Stimulated activated CD4-positive, alpha-beta T cell treated with anti-CD3 and anti-CD28 coated beads, Interleukin-12 subunit alpha, Interleukin-12 subunit beta, amount 100 ng/mL, for 48 hours (primary cell): ENCODE results near the gene EPHA1.

Source experiments
- DNase-seq, 3 donors: peaks; one replicate each; pipeline ENCODE4 v3.0.0-alpha.2; 2020; ENCODE audit warnings: low read depth in 2 of 3, low spot score in 1 of 3

EPHA1 gene

DNA sequence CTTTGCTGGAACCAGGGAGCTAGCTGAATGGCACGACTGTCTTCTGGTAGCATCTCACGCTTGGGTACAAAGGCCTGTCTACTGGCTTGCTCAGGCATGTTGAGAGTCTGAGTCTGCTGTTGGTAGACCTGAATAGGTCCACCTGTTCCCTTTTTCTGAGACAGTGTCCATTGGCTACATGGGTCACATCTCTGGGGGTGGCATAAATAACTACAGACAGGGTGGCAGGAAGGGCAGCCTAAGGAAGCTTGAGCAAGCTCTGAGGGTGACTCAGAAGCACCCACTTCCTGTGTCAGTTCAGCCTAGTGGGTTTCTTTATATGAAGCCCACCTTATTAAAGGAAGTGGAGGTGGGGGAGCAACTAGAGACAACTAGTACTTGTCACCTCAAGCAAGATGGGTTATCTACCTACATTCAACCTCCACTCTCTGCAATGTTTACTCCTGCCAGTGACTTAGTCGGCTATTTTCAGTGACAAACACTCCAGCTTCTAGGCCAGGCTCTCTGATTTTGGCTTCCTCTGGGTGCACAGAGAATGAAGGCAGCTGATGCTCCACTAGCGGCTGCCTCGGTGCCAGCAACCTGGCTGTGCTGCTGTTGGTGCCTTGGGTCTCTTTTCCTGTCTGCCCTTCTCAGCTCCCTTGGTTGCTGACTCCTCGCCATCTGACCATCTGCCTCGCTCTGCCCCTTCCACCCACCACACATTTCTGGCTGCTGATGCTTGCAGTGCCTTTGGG, 33.2 kb downstream of the EPHA1 start:
- DNase-seq, result no peak

DNA sequence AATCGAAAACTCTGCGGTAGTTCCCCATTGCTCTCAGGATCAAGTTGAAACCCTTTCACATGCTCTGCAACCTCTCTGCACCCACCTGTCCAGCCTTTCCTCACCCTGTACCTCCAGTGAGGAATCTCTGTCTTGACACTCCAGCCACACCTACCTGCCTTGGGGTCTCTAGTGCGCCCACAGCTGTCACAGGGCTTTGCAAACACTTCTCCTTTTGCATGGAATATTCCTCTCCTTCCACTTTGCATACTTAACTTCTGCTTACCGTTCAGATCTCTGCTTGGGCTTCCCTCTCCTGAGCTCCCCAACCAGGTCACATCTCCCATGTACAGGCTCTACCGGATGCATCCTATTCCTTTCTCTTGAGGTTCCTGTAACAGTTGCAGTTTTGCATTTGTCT, 34.1 kb downstream of the EPHA1 start:
- no peak for DNase-seq

DNA sequence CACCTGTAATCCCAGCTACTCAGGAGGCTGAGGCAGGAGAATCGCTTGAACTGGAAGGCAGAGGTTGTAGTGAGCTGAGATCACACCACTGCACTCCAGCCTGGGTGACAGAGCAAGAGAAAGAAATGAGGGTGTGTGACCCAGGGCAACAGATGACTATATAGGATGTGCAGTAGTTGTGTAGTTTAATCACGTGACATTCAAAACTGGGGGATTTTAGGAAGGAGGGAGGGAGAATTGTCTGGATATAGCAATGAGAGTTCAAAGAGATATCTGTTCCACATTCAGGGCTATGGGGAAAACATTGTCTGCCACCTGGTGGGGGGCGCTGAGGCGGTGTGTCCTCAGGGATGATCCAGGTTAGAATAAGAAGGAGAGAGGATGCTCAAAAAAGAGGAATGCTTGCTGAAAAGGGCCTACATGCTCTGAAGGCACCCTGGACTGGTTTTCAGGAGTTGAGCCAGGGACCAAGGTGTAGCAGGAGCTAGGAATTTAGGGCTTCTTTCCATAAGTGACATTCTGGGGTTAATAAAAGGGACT, 35.3 kb downstream of the EPHA1 start:
- DNase-seq, result no peak

DNA sequence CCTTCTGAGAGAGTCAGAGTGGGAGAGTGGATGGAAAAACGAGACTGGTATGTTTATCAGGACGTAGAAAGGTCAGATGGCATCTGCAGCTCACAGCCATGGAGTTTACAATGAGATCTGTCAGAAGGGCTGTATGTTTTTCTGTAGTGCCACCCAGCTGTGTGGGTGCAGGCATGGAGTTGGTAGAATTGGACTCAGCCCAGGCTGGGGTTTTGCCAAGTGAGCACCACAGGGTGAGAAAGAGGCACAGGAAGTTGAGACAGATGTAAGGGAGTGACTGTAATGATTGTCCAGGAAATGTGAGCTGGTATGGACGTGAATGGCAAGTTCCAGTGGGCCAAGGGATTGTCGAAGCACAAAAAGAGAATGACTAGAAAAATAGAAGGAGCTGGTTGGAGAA, 36.6 kb downstream of the EPHA1 start:
- DNase-seq, result peak; percentile 34 to 52 (median 46)

DNA sequence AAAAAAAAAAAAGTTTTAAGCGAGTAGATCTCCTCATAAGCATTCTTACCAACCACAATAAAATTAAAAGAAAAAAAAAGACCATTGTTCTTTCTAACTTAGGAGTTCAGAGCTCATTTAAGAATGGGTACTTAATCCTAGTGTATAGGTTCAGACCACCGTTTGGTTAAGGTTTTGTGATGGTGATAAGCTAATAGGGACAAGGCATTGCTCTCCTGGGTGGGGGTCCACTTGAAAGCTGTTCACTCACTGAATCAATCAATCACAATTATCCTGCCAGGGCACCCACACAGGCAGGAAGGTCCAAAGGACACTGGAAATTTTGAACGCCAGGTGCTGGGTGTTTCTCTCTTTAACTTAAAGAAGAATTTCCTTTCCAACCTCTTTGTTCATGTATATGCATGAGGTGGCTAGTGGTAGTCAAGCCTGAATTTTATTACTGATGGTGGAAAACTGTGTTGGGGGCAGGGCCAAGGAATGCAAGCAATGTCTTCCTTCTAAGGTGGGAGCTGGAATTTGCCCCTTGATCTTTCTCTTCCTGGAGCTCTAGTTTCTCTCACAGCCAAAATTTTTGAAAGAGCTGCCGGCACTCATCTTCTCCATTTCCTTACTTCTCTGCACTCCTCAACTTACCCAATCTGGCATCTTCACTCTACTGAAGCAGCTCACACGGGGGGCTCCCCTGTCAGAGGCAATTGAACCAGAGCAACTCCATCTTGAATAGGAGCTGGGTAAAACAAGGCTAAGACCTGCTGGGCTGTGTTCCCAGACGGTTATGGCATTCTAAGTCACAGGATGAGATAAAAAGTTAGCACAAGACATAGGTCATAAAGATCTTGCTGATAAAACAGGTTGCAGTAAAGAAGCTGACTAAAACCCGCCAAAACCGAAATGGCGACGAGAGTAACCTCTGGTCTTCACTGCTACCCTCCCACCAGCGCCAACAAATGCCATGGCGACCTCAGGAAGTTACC, 38.7 kb downstream of the EPHA1 start:
- DNase-seq, result no peak

DNA sequence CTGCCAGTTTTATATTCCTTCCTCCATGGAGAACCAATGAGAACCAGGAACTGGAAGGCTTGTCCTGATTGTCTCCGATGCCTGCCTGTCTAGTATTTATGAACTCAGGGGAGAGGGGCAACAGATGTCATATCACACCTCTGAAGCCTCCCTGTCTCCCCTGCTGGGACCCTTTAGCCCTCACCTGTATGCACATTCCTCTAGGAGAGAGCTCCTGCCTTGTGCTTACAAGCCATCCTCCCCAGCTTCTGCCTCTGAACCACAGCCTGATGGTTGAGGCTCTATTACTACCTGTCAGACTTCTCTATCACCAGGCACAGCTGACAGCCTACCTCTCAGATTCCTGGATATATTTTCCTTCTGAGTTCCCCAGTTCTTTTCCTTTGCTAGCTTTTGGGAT, 40.3 kb downstream of the EPHA1 start:
- DNase-seq, result no peak

DNA sequence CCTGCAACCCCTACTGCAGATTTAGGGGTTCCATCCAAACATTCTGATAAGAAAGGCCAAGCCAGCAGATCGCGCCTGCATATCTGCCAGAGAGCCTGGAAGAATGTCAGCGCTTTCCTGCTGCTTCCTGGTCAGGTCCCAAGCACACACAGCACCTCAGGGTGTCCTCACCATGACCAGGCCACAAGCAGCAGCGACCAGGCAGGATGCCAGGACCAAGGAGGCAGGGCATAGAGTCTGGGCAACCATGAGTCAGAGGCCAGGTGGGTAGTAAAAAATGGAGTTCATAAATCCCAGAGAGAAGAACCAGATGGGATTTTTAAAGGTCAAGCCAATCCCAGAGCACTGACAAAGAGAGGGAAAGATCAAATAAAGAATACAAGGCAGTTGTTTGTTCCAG, 40.7 kb downstream of the EPHA1 start:
- DNase-seq, result no peak

DNA sequence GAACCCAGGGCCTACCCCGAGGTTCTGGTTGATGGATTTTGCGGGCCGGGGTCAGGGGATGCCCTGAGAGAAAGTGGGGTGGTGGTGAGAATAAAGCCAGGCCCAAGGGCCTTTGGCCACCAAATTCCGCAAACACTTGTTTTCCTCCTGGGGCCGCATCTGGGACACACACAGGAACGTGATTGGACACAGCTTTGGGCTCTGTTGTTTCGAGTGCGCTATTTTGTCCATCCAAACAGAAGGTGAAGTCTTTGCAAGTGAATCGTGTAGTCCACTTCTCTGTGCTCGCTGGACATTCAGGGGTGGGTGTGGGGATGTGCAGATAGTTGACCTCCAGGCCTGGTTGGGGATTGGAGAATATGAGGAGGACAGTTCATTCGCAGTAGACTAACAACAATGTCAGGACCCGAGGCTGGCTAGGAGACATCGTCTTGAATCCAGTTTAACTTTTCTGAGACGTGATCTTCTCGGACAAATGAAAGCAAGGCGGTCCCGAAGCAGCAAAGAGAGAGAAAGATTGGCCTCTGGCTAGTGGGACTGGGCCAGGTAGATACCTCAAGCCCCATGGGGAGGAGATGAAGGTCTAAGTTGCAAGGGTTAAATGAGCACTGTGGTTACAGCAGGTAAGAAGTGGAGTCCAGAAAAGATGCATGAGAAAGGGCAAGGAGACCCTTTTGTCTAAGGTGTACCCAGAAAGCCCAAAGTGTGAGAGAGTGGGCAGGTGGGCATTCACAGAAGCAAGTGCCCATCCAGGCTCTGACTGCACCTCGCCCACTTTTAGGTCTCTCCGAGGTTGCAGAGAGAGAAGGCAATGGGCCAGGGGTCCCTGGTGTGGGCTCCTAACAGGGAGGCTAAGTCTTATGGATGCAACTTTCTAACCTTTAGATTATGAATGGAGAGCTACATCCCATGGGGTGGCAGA, 45.4 kb downstream of the EPHA1 start:
- DNase-seq, result no peak

DNA sequence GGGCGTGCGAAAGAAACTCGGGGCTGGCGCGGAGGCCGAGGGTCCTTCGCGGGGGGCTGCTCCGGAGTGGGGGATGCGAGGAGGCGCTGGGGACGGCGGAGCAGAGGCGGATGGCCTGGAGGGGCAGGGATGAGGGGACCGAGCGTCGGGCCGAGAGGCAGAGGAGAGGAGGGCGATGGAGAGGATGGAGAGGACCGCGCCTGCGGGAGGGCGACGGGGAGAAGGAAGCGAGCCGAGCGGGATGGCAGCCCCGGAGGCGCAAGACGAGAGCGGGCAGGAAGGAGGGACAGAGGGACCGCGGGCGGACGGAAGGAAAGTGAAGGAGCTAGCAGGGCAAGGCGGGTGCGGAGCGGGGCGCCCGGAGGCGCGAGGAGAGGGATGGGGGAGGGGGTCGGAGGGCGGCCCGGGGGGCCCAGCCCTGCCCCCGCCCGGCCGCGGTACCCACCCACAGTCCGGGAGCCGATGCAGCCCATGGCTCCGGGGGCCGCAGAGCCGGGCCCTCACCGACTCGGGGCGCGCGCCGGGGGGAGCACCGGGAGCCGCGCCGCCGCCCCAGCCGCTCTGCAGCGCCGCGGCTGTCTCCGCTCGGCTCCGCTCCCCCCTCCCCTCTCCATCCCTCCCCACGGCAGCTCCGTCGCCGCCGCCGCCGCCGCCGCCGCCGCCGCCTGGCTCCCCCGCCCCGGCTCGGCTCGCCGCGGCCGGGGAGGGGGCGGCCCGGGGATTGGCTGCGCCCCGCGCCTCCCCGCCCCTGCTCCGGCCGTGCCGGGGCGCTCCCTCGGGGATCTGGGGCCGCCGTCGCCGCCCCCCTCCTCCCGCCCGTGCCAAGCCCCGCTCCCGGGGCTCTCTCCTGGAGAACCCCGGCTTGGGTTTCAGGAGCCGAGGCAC, 46.3 kb downstream of the EPHA1 start, which contains the start of gene FAM131B:
FAM131B (minus strand) TSS at position 583 of the 885 bp plus-strand sequence; CDS start at position 473, 110 bp downstream.
- DNase-seq, result no peak

DNA sequence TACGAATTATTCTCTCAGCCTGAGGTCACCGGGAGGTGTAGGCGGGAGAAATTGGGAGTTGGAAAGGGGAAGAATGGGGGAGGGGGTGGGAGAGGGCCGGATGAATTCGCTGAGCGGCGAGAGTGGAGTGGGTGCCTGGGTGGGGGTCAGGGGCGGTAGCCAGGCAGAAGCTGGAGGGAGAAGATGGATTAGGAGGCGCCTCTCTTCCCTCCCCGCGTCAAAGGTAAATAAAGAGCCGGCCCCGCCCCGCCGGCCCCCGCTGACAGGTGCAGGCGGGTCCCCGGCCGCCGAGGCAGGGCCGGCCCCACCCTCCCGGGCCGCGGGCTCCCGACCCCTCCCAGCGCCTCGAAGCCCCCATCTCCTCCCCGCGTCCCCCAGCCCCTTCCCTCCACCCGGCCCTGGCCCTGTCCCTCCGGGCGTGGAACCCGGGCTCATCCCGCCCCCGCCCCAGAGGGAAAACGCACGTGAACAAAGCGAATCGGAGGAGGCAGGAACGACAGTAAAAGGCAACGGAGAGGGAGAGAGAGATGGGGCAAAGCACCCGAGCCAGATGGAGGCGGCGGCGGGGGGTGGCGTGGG, 47.0 kb downstream of the EPHA1 start:
- no peak for DNase-seq

DNA sequence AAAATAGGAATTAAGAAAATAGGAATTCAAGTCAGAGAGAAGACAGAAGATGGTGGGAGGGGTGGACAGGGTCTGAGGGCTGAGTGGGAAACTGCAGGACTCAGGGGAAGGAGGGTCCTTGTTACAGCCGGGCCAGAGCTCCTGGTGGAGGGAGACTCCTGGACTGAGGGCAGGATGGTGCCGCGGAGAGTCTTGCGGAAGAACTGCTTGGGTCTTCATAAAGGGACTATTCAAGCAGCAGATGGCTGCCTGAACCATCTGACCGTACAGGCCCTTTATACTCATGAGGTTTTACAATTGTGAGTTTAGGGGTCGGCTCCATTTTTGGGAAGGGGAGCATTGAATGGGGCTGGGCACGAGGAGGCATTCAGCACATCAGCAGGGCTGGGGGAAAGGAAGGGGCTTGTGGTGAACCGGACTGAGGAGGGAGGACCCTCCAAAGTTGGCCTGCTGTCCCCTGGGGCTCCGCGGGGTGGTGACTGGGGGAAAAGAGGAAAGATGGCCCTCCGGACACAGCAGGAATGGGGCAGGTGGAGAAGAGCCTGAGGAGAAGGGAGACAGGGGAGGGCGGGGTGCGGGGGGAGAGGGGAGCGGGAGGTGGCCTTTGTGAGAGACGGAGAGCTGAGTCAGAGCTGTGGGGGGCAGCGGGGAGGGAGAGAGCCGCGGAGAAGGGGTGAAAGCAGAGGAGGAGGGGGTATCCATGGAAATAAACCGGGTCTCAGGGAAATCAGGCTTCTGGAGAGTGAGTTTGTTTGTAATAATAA, 47.7 kb downstream of the EPHA1 start:
- DNase-seq, result no peak

DNA sequence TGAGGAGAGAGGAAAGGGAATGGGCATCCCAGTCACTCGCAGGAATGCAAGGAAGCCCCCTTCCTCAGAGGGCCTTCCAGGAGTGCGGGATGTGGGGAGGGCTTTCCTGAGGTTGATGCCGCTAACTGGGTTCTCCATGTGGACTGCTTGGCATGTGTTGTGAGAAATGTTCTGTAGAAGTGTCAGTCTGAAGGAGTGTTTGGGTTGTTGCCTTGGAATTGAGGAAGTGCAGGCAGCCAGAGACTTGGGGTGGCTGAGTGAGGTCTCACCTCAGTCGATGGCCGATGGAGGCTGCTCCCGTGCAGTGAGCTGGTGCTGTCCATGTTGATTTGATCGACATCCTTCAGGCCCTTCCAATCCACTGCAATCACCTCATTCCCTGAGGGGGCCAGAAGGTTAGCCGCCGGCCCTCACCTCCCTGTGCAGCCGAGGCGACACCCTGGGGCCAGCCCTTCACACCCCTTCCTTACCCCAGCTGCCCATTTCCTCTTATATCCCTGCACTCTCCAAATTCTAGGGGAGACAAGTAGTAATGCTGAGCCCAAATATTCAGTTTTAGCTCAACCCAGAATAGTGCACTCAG, 48.8 kb downstream of the EPHA1 start:
- no peak for DNase-seq

DNA sequence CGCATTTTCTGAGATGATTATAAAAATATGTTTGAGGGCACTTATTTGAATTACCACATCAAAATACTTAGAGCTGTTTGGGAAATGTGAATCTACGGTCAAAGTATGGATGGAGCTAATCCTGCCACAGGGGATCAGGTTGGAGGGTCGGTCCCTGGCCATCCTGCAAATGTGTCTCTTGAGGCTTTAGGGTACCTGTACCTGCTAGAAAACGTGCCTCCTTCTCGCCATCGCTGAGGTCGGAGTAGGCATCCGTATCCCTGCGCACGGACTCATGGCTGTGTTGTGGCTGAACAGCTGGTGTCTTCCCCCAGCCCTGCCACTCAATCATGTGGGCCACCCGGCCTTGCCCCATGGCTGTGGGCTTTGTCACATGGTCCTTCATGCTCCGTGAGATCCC, 50.0 kb downstream of the EPHA1 start:
- DNase-seq, result no peak

DNA sequence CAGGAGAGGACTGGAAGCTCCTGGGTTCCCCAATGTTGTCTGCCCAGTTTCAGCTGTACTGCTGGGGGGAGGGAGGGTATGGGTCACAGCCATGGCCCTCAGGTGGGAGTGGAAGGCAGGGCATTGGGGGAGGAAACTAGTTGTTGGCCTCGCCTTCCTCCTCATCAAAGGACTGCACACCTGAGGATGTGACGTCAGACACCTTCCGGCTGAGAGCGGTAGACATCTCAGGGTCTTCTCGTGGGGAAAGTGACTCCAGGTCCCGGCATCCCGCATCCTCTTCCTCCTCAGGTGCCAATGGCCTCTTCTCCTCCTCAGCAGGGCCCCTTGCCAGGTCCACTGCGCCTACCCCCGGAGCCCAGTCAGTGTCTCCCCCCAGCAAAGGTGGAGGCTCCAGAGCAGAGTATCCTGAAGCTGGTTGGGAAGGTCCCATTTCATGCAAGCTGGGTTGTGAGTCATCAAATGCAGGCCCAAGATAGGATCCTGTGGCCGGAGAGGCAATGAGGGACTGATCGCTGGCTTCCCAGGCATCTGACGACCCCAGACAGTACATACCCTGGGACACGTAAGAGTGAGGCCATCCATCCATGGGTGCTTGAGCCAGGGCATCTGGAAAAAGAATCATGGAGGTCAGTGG, 52.1 kb downstream of the EPHA1 start:
- no peak for DNase-seq

DNA sequence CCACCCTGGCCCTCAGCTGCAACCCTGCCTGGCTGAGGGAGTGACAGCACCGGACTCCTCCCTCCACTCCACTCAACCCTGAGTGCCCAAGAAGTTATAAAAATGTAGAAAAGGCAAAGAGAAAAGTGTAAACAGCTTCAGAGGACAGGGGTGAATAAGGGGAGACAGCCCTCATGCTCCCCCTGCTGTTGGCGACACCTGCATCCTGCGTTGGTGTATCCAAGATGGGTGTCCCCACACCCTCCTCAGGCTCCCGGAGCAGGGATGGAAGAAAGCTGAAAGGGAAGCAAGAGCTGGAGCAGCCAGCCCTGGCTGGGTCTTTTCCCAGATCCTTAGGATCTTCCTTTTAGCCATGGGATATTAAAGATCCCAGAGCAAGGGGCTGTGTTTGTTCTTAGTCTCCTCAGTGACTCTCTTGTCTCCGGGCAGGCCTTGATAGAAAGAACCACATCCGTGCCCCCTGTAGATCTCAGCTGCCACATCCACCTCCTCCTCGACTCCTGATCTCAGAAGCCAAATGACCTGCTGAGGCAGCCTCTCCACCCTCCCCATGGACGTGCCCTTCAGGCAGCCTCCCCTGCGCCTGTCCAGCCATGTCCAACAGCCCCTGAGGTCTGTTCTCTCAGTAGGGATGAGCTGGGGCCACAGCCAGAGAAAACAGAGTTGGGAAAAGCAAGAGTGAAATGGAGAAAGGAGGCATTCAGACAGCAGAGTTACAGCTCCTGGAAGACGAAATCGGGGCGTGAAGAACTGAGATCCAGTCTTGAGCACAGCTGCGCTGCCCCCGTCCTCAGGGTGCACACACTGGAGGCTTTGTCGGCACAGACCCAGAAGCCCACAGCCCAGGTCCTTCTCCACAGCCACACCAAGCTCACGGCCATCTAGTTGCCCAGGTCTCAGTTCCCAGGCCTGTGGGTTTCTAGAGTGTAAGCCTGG, 52.9 kb downstream of the EPHA1 start:
- no peak for DNase-seq

DNA sequence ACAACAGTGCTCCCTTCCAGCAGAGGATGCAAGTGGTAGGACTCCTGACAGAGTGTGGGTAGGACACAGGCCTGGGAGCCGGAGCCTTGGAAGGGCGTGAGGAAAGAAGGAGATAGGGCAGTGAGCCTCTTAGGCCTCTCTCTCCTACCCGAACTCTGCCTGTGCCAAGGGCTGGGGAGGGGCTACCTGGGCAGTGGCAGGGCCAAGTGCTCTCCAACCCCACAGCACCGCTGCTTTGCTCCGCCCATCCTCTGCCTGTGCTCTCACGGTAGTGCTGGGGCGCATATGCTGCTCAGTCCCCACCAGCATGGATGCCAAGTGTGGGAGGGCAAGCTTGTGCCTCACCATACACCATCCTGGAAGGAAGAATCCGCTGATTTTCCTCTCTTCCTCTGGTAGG, 53.7 kb downstream of the EPHA1 start:
- DNase-seq, result no peak

DNA sequence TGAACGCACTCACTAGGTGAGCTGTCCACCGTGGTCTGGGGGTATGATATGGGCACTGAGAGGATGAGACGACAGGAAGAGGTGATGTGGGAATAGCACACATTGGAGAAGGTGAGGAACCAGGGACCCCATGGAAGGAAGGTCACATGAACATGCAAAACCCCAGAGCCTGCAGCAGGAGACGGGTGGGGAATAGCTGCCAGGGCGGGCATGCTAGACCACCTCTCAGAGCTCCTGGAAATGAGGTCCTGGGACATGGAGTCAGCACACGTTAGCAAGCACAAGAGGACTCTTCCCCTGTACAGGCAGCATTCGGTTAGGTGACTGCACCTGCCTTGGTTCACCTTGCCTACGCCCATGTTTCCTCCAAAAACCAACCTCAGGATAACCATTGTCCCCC, 54.3 kb downstream of the EPHA1 start:
- DNase-seq, result no peak
